Measurements from ENCODE around the gene OR10V1. TPM values are rescaled to one million over a fixed set of nuclear protein-coding genes. Genes with fewer than 3 reads are reported as not detected.

The OR10V1 gene
- total and polyA plus RNA-seq, 9 of the 15 experiments (the other 6 are each of a cell fraction or from before 2014, with no cell fraction given) = not detected

- TF ChIP-seq E2F6 (IDR thresholded peaks at IDR 0.05; ENCODE audit: borderline replicate concordance in 1 of 2, extremely low read depth in 1 of 2, insufficient read depth in 1 of 2, insufficient read length in 1 of 2, low read depth in 1 of 2, low read length in 1 of 2, poor library complexity in 1 of 2, severe bottlenecking in 1 of 2) (peak; percentile 16 to 54), ZZZ3 (IDR thresholded peaks at IDR 0.05) (no peak), CBX3 (IDR thresholded peaks at IDR 0.05; ENCODE audit: borderline replicate concordance in 1 of 2, low read length in 2 of 2) (peak in 1 of 2 experiments; percentile 87; a peak in 2 of 3 replicates), CUX1 (CRISPR knock-in tag; IDR thresholded peaks at IDR 0.05) (no peak), SLC30A9 (CRISPR knock-in tag; IDR thresholded peaks at IDR 0.05) (no peak), TFAP4 (CRISPR knock-in tag; IDR thresholded peaks at IDR 0.05; ENCODE audit: borderline replicate concordance) (peak; percentile 76; the same call in 1 of the 2 replicates), GATAD2B (IDR thresholded peaks at IDR 0.05; ENCODE audit: borderline replicate concordance) (no peak), CHD4 (IDR thresholded peaks at IDR 0.05; ENCODE audit: insufficient read depth, insufficient replicate concordance, low read depth, low read length, poor library complexity, severe bottlenecking) (no peak), MYBL2 (IDR thresholded peaks at IDR 0.05; ENCODE audit: low read depth) (no peak), MYBL2 (CRISPR knock-in tag; IDR thresholded peaks at IDR 0.05; ENCODE audit: borderline replicate concordance) (no peak), NR4A1 (CRISPR knock-in tag; IDR thresholded peaks at IDR 0.05) (no peak), NR4A1 (tag; IDR thresholded peaks at IDR 0.05) (no peak), SAFB (IDR thresholded peaks at IDR 0.05; ENCODE audit: borderline replicate concordance, low read depth, low read length) (peak; percentile 86), SETDB1 (IDR thresholded peaks at IDR 0.05; ENCODE audit: low read length) (no peak), SNIP1 (IDR thresholded peaks at IDR 0.05; ENCODE audit: low read depth) (no peak), KHSRP (IDR thresholded peaks at IDR 0.05) (no peak; the same call in 1 of the 2 replicates), ELF1 (tag; IDR thresholded peaks at IDR 0.05) (peak; percentile 86), CBX2 (IDR thresholded peaks at IDR 0.05; ENCODE audit: insufficient read depth, low read length, poor library complexity, severe bottlenecking) (no peak), ZBTB34 (CRISPR knock-in tag; IDR thresholded peaks at IDR 0.05) (no peak)
Measured at GRCh38 chr11:59668950-59669610, 44.6 kb downstream of the OR10V1 start, which contains the start of gene PATL1 (continued).
